Tibial nerve (tissue), 4 donors: ENCODE results near the gene CNPY3.

ENCODE experiments used
- EP300 ChIP-seq, 2 donors: sonication (generic); formaldehyde crosslinking; IDR thresholded peaks; one replicate each; pipeline ENCODE4 v1.6.1; 2017; ENCODE audit warnings: antibody characterized with exemption in 2 of 2, mild to moderate bottlenecking in 1 of 2
- POLR2A ChIP-seq, 2 donors: fragments of 450-650 bp; IDR thresholded peaks; one replicate each; pipeline ENCODE4 v1.6.1; 2017; ENCODE audit warnings: antibody characterized with exemption in 2 of 2, mild to moderate bottlenecking in 2 of 2, moderate library complexity in 2 of 2
- TF ChIP-seq, protein P1 (sequence below), 5 experiments: fragments of 200-600 bp in 3 of 5; fragments of 450-650 bp in 2 of 5; sonication (generic) in 3 of 5; IDR thresholded peaks; one replicate each; pipeline ENCODE4 v1.5.1; 2016 to 2019; ENCODE audit warnings: antibody characterized with exemption in 5 of 5, mild to moderate bottlenecking in 3 of 5, moderate library complexity in 2 of 5

DNA sequence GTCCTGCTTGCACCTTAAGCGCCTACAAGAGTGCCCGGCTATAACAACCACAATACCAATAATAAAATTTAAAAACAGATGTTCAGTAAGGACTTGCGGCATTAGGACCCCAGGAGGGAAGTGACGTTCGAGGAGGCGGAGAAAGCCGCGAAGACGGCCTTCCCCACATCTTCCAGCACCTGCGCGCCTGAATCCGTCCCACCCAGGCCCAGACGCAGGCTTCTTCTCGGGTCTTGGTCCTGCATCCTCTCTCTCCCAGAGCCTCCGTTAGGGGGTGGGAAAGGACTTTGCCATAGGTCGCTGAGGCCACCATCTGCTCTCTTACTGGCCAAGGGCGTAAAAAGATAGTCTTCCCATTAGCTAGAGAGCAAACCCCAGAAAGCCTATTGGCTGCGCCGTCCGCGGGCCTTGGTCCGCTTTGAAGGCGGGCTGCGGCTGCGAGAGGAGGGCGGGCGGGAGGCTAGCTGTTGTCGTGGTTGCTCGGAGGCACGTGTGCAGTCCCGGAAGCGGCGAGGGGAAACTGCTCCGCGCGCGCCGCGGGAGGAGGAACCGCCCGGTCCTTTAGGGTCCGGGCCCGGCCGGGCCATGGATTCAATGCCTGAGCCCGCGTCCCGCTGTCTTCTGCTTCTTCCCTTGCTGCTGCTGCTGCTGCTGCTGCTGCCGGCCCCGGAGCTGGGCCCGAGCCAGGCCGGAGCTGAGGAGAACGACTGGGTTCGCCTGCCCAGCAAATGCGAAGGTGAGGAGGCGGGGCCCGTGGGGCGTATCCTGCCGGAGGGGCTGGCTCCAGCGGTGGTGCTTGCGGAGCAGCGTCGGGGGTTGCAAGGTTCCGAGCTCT is at the start of gene CNPY3:
- TF ChIP-seq, protein P1, sequence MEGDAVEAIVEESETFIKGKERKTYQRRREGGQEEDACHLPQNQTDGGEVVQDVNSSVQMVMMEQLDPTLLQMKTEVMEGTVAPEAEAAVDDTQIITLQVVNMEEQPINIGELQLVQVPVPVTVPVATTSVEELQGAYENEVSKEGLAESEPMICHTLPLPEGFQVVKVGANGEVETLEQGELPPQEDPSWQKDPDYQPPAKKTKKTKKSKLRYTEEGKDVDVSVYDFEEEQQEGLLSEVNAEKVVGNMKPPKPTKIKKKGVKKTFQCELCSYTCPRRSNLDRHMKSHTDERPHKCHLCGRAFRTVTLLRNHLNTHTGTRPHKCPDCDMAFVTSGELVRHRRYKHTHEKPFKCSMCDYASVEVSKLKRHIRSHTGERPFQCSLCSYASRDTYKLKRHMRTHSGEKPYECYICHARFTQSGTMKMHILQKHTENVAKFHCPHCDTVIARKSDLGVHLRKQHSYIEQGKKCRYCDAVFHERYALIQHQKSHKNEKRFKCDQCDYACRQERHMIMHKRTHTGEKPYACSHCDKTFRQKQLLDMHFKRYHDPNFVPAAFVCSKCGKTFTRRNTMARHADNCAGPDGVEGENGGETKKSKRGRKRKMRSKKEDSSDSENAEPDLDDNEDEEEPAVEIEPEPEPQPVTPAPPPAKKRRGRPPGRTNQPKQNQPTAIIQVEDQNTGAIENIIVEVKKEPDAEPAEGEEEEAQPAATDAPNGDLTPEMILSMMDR (IDR thresholded peaks at IDR 0.05) = peak in 3 of 5 experiments; percentile 10 to 53 (median 50)
- TF ChIP-seq POLR2A (IDR thresholded peaks at IDR 0.05) = peak in 1 of 2 donors; percentile 53
- TF ChIP-seq EP300 (IDR thresholded peaks at IDR 0.05) = peak; percentile 25 to 84
